D721Med (cell line): Measurements from ENCODE around the gene SCAP.

Source experiments
- DNase-seq: peaks from one replicate; pipeline ENCODE4 v3.0.0; 2011; ENCODE audit warnings: low spot score; ENCODE audit not compliant: insufficient read length
- FAIRE-seq: peaks from 2 replicates; lab custom pipeline; 2011; peaks lifted over from hg19 to GRCh38; lab: Jason Lieb, UNC
- CTCF ChIP-seq: IDR thresholded peaks from 2 replicates; pipeline ENCODE4 v1.5.1; 2012; ENCODE audit warnings: mild to moderate bottlenecking, control low read depth; ENCODE audit not compliant: insufficient read depth; ENCODE audit errors: missing control alignments

The SCAP gene

GRCh38 chr3:47404955-47405790 is 70.6 kb downstream of the SCAP start:
- no peak for FAIRE-seq
- DNase-seq, result no peak
- no peak for TF ChIP-seq CTCF

GRCh38 chr3:47404431-47404876 is 71.3 kb downstream of the SCAP start:
- no peak for FAIRE-seq
- no peak for TF ChIP-seq CTCF

GRCh38 chr3:47399531-47400270 is 76.0 kb downstream of the SCAP start:
- no peak for DNase-seq
- no peak for TF ChIP-seq CTCF
- FAIRE-seq, result no peak

More at GRCh38 chr3:47404431-47404876, 71.3 kb downstream of the SCAP start:
- no peak for DNase-seq

GRCh38 chr3:47399016-47399415 is 76.7 kb downstream of the SCAP start:
- FAIRE-seq (no peak), DNase-seq (no peak)
- no peak for TF ChIP-seq CTCF

- FAIRE-seq (no peak), DNase-seq (no peak)
- TF ChIP-seq CTCF, result no peak
These were observed 77.5 kb downstream of the SCAP start for GRCh38 chr3:47398228-47398627.

- FAIRE-seq (no peak), DNase-seq (no peak)
- no peak for TF ChIP-seq CTCF
These were observed 80.9 kb downstream of the SCAP start for GRCh38 chr3:47394881-47395280.
